Epithelial cell of esophagus (primary cell): ENCODE results near the gene FKBP5.

Experiments used
- DNase-seq: peaks from one replicate; pipeline ENCODE4 v3.0.0; 2010; ENCODE audit warnings: low read depth
- H3K4me3 ChIP-seq: 2 replicates; pipeline ENCODE4 v1.5.1; 2011; ENCODE audit warnings: mild to moderate bottlenecking, low read length, control low read depth
- TF ChIP-seq, protein P1 (sequence below): IDR thresholded peaks from 2 replicates; pipeline ENCODE4 v1.5.1; 2011; ENCODE audit warnings: low read depth, mild to moderate bottlenecking, low read length, control low read depth, inconsistent platforms; ENCODE audit not compliant: insufficient read depth; ENCODE audit errors: missing control alignments

The FKBP5 gene

DNA sequence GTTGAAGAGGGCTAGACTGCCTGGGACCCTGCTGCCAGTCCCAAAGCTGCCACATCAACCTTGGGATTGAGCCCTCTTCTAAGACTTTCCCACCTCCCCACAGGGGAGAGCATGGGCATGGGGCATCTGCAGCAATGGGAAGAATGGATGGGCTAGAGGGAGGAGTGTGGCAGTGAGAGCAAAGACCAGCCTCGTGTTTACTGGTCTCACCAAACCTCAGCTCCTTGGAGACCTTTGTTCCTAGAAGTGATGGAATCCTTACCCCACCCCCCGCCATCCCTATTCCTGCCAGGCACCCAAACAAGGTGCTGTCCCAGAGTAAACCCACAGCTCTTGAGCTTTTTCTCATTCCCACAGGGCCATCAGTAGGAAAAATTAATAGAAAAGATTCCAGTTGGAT is 28.1 kb upstream of the FKBP5 start:
- H3K4me3 ChIP-seq, result no peak overlapping the region
- TF ChIP-seq, protein P1, sequence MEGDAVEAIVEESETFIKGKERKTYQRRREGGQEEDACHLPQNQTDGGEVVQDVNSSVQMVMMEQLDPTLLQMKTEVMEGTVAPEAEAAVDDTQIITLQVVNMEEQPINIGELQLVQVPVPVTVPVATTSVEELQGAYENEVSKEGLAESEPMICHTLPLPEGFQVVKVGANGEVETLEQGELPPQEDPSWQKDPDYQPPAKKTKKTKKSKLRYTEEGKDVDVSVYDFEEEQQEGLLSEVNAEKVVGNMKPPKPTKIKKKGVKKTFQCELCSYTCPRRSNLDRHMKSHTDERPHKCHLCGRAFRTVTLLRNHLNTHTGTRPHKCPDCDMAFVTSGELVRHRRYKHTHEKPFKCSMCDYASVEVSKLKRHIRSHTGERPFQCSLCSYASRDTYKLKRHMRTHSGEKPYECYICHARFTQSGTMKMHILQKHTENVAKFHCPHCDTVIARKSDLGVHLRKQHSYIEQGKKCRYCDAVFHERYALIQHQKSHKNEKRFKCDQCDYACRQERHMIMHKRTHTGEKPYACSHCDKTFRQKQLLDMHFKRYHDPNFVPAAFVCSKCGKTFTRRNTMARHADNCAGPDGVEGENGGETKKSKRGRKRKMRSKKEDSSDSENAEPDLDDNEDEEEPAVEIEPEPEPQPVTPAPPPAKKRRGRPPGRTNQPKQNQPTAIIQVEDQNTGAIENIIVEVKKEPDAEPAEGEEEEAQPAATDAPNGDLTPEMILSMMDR, result no peak
- no peak for DNase-seq

- TF ChIP-seq, protein P1, result no peak
- no peak for DNase-seq
- H3K4me3 ChIP-seq, result no peak overlapping the region
Measured at GRCh38 chr6:35713006-35713767, 24.5 kb upstream of the FKBP5 start.

DNA sequence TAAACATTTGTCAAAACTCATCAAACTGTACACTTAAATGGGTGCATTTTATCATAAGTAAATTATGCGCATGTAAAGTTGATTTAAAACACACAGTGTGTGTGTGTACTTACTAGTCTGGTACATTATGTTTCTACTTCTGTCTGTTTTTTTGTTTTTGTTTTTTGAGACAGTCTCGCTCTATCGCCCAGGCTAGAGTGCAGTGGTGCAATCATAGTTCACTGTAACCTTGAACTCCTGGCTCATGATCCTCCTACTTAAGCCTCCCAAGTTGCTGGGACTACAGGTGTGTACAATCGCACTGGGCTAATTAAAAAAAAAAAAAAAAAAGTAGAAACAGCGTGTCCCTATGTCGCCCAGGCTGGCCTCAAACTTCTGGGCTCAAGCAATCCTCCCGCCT is 23.0 kb upstream of the FKBP5 start:
- no peak for DNase-seq
- TF ChIP-seq, protein P1, result no peak
- no peak overlapping the region for H3K4me3 ChIP-seq

DNA sequence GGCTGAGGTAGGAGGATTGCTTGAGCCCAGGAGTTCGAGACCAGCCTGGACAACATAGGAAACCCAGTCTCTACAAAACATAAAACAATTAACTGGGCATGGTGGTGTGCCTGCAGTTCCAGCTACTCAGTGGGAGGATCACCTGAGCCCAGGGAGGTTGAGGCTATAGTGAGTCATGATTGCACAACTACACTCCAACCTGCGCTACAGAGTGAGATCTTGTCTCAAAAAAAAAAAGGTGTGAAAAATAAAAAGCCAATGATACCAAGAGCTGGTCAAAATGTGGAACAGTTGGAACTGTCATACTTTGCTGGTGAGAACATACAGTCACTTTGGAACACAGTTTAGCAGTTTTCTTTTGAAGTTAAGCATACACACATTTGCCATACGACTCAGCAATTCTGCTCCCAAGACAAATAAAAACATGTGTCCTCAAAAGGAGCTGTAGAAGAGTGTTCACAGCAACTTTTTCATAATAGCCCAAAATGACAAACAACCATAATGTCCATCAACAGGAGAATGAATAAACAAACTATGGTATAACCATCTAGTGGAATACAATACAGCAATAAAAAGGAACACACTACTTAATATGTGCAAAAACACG is 21.6 kb upstream of the FKBP5 start:
- peak; percentile 82 for DNase-seq
- TF ChIP-seq, protein P1, result no peak
- H3K4me3 ChIP-seq, result no peak overlapping the region

DNA sequence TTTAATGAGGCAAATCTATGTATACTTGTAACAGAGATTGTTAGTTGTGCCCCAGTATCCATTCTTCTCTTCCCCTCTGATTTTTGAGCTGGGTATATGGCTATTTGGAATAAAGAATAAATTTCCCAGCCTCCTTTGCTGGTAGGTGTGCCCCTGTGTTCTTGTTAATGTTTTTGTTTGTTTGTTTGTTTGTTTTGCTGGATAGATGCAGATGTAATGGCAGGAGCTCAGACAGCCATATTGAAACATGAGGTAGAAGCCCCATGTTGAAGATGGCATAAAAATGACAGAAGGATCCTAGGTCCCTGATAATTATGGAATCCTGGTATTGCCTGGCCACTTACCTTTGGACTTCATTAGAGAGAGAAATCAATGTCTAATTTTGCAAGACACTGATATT is 19.9 kb upstream of the FKBP5 start:
- DNase-seq, result no peak
- TF ChIP-seq, protein P1, result no peak
- H3K4me3 ChIP-seq, result no peak overlapping the region

GRCh38 chr6:35707714-35708407 is 19.1 kb upstream of the FKBP5 start:
- TF ChIP-seq, protein P1, result no peak
- no peak overlapping the region for H3K4me3 ChIP-seq
- no peak for DNase-seq
